K562 (cell line): ENCODE measurements around the gene SLC25A1. TPM values are rescaled to one million over a fixed set of nuclear protein-coding genes. Genes with fewer than 3 reads are reported as not detected.

Experiments used
- CREB3L1 ChIP-seq: fragments of 450-650 bp; IDR thresholded peaks from 2 replicates; pipeline ENCODE4 v1.6.1; 2014; ENCODE audit warnings: low read depth, mild to moderate bottlenecking, moderate library complexity, borderline replicate concordance
- CXXC5 ChIP-seq: fragments of 250-450 bp; sonication (Bioruptor Pico); IDR thresholded peaks from 2 replicates; pipeline ENCODE4 v1.8.0; 2022; ENCODE audit warnings: inconsistent platforms, mild to moderate bottlenecking, moderate library complexity
- DMBX1 ChIP-seq: fragments of 250-450 bp; sonication (Bioruptor Pico); IDR thresholded peaks from 2 replicates; pipeline ENCODE4 v1.8.0; 2022; ENCODE audit warnings: inconsistent platforms, mild to moderate bottlenecking, moderate library complexity, borderline replicate concordance
- EWSR1 ChIP-seq: fragments of 450-650 bp; IDR thresholded peaks from 2 replicates; pipeline ENCODE4 v1.6.1; 2018; ENCODE audit warnings: borderline replicate concordance, mild to moderate bottlenecking, low read depth, moderate library complexity; ENCODE audit not compliant: partially characterized antibody
- POLR2AphosphoS2 ChIP-seq: IDR thresholded peaks from 2 replicates; pipeline ENCODE4 v1.6.1; 2012; ENCODE audit warnings: low read length, improper control_type of control experiment
- ZFX ChIP-seq: sonication (generic); formaldehyde crosslinking; IDR thresholded peaks from 2 replicates; pipeline ENCODE4 v1.8.0; 2022; ENCODE audit warnings: mild to moderate bottlenecking, missing genetic modification reagents, moderate library complexity
- ZNF253 ChIP-seq: fragments of 250-450 bp; sonication (Bioruptor Pico); conservative IDR thresholded peaks from 2 replicates; pipeline ENCODE4 v1.6.1; 2021; ENCODE audit warnings: mild to moderate bottlenecking
- ZNF318 ChIP-seq, 2 experiments: fragments of 450-650 bp; IDR thresholded peaks; 2 replicates each; pipeline ENCODE4 v1.6.1; 2016; ENCODE audit warnings: mild to moderate bottlenecking in 2 of 2, borderline replicate concordance in 1 of 2, low read depth in 1 of 2, moderate library complexity in 1 of 2
- polyA plus RNA-seq, 8 experiments: library from polyadenylated mRNA; depleted of rRNA in 4 of 8; stranded (reverse) in 5 of 8; unstranded in 3 of 8; fragments of >200 nt; fragmentation: Nextera tagmentation in 2 of 8; fragmentation: Illumina TruSeq in 1 of 8; extraction: Ambion mirVana in 2 of 8; extraction: Trizol in 1 of 8; gene quantifications; 2 replicates each; pipeline versions ENCODE4 v1.2.1 to v1.2.3, GENCODE V29; 2011 to 2014; ENCODE audit warnings: inconsistent platforms in 1 of 8, missing spikeins in 1 of 8
- total RNA-seq, 7 experiments: library from RNA; depleted of rRNA in 6 of 7; stranded (reverse); fragments of >200 nt in 6 of 7; fragmentation: Illumina TruSeq in 2 of 7; extraction: Trizol in 2 of 7; gene quantifications; 2 replicates each; pipeline versions ENCODE4 v1.2.1 to v1.2.3, GENCODE V29; 2011 to 2021; ENCODE audit warnings: low replicate concordance in 1 of 7
- TF ChIP-seq, protein P1 (sequence below): sonication (generic); formaldehyde crosslinking; IDR thresholded peaks from 2 replicates; pipeline ENCODE4 v1.8.0; 2023; ENCODE audit warnings: mild to moderate bottlenecking, missing genetic modification reagents
- TF ChIP-seq, protein P2 (sequence below): sonication (generic); formaldehyde crosslinking; IDR thresholded peaks from 2 replicates; pipeline ENCODE4 v1.8.1; 2023; ENCODE audit warnings: mild to moderate bottlenecking, missing genetic modification reagents, moderate library complexity
- TF ChIP-seq, protein P3 (sequence below): fragments of 450-650 bp; IDR thresholded peaks from 2 replicates; pipeline ENCODE4 v1.6.1; 2016; ENCODE audit warnings: mild to moderate bottlenecking

The SLC25A1 gene
- total and polyA plus RNA-seq, 9 of the 15 experiments (the other 6 are each of a cell fraction or from before 2014, with no cell fraction given), result 11.0 to 408 (median 110) TPM

DNA sequence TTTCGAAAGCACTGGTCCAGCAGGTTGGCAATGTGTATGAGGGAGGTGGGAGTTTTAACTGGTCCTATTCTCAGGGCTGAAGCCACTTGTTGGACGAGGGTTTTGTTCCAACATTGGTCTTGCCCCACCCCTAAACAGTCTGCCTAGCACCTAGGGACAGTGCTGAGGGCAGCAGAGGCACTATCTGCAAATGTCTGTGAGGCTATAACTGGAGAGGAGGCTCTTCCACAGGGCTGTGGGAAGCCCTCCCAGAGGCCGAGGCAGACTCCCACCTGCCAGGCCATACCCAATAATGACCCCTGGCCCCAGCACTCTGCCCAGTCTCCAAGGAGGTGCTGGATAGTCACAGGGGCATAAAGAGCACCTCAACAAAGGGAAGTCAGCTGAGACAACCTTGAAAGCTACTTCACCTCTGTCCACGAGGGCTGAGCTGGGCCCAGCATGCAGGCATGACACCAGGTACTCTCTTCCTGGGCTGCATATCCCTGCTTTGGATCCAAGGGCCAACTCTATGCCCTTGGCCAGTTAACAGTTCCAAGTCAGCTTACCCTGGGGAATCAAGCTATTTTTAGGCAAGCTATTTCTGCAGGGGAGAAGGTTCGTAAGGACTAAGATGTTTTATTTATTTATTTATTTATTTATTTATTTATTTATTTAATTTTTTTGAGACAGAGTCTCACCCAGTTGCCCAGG lies 40.2 kb upstream of the SLC25A1 start (continued):
- TF ChIP-seq POLR2AphosphoS2 (no peak), ZNF253 (CRISPR knock-in tag) (peak; percentile 55; the same call in 1 of the 2 replicates), ZNF318 (IDR thresholded peaks at IDR 0.05; ENCODE audit: borderline replicate concordance in 1 of 2, low read depth in 1 of 2) (no peak), CXXC5 (CRISPR knock-in tag) (no peak), DMBX1 (peak; percentile 11; the same call in 1 of the 2 replicates), EWSR1 (no peak), ZFX (CRISPR knock-in tag) (no peak), CREB3L1 (no peak)
- TF ChIP-seq, protein P1, sequence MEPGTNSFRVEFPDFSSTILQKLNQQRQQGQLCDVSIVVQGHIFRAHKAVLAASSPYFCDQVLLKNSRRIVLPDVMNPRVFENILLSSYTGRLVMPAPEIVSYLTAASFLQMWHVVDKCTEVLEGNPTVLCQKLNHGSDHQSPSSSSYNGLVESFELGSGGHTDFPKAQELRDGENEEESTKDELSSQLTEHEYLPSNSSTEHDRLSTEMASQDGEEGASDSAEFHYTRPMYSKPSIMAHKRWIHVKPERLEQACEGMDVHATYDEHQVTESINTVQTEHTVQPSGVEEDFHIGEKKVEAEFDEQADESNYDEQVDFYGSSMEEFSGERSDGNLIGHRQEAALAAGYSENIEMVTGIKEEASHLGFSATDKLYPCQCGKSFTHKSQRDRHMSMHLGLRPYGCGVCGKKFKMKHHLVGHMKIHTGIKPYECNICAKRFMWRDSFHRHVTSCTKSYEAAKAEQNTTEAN (CRISPR knock-in tag), result no peak
- TF ChIP-seq, protein P2, sequence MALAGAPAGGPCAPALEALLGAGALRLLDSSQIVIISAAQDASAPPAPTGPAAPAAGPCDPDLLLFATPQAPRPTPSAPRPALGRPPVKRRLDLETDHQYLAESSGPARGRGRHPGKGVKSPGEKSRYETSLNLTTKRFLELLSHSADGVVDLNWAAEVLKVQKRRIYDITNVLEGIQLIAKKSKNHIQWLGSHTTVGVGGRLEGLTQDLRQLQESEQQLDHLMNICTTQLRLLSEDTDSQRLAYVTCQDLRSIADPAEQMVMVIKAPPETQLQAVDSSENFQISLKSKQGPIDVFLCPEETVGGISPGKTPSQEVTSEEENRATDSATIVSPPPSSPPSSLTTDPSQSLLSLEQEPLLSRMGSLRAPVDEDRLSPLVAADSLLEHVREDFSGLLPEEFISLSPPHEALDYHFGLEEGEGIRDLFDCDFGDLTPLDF (CRISPR knock-in tag), result 0 out of 2 replicates have a peak, but pooled peaks have one; percentile 14
- TF ChIP-seq, protein P3, sequence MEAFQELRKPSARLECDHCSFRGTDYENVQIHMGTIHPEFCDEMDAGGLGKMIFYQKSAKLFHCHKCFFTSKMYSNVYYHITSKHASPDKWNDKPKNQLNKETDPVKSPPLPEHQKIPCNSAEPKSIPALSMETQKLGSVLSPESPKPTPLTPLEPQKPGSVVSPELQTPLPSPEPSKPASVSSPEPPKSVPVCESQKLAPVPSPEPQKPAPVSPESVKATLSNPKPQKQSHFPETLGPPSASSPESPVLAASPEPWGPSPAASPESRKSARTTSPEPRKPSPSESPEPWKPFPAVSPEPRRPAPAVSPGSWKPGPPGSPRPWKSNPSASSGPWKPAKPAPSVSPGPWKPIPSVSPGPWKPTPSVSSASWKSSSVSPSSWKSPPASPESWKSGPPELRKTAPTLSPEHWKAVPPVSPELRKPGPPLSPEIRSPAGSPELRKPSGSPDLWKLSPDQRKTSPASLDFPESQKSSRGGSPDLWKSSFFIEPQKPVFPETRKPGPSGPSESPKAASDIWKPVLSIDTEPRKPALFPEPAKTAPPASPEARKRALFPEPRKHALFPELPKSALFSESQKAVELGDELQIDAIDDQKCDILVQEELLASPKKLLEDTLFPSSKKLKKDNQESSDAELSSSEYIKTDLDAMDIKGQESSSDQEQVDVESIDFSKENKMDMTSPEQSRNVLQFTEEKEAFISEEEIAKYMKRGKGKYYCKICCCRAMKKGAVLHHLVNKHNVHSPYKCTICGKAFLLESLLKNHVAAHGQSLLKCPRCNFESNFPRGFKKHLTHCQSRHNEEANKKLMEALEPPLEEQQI, result no peak
